GM23338 (cell line): ENCODE measurements around the gene NCL. TPM values are rescaled to one million over a fixed set of nuclear protein-coding genes. Genes with fewer than 3 reads are reported as not detected.

Source experiments
- ATAC-seq: fragments of 200-7000 bp; cut with Tn5 transposase; 3 replicates; pipeline ENCODE4 v1.9.1; 2020
- DNase-seq: peaks from one replicate; pipeline ENCODE4 v3.0.0-alpha.2; 2015; ENCODE audit warnings: low spot score
- H2AFZ ChIP-seq: fragments of 200-600 bp; sonication (generic); 2 replicates; pipeline ENCODE4 v1.8.0; 2016; ENCODE audit warnings: antibody characterized with exemption, mild to moderate bottlenecking, moderate library complexity
- H3F3A ChIP-seq: fragments of 200-600 bp; sonication (generic); replicated peaks from 2 replicates; pipeline ENCODE4 v1.8.0; 2017; ENCODE audit warnings: antibody characterized with exemption, mixed run types, low read depth
- H3K27ac ChIP-seq: fragments of 200-600 bp; sonication (generic); 2 replicates; pipeline ENCODE4 v1.6.1; 2016; ENCODE audit warnings: low read depth
- H3K27me3 ChIP-seq: fragments of 200-600 bp; sonication (generic); 2 replicates; pipeline ENCODE4 v1.8.0; 2016; ENCODE audit warnings: mild to moderate bottlenecking, mixed run types, moderate library complexity; ENCODE audit not compliant: insufficient read depth
- H3K36me3 ChIP-seq: fragments of 200-600 bp; sonication (generic); 2 replicates; pipeline ENCODE4 v1.8.0; 2016; ENCODE audit warnings: mild to moderate bottlenecking; ENCODE audit not compliant: insufficient read depth
- H3K4me1 ChIP-seq: fragments of 200-600 bp; sonication (generic); 2 replicates; pipeline ENCODE4 v1.8.0; 2016; ENCODE audit warnings: mild to moderate bottlenecking, moderate library complexity; ENCODE audit not compliant: insufficient read depth
- H3K4me2 ChIP-seq: fragments of 200-600 bp; sonication (generic); 2 replicates; pipeline ENCODE4 v1.7.1; 2017; ENCODE audit warnings: mixed run types
- H3K4me3 ChIP-seq: fragments of 200-600 bp; sonication (generic); 2 replicates; pipeline ENCODE4 v1.6.1; 2016; ENCODE audit warnings: mixed run types
- H3K79me2 ChIP-seq: fragments of 200-600 bp; sonication (generic); replicated peaks from 2 replicates; pipeline ENCODE4 v1.8.0; 2017; ENCODE audit warnings: mild to moderate bottlenecking; ENCODE audit not compliant: insufficient read depth
- H3K9me2 ChIP-seq: fragments of 200-600 bp; sonication (generic); 2 replicates; pipeline ENCODE4 v1.8.0; 2017; ENCODE audit not compliant: insufficient read depth
- H4K20me1 ChIP-seq: fragments of 200-600 bp; sonication (generic); replicated peaks from 2 replicates; pipeline ENCODE4 v1.8.0; 2017; ENCODE audit warnings: mild to moderate bottlenecking; ENCODE audit not compliant: insufficient read depth
- H3K27ac Mint-ChIP-seq: 2 replicates; pipeline ENCODE4 v1.8.0; 2020; ENCODE audit warnings: inconsistent platforms, mild to moderate bottlenecking, moderate library complexity, mixed read lengths
- H3K27me3 Mint-ChIP-seq: 3 replicates; pipeline ENCODE4 v1.8.0; 2022; ENCODE audit warnings: low read depth, mild to moderate bottlenecking, moderate library complexity, mixed read lengths, inconsistent platforms; ENCODE audit not compliant: insufficient read depth, poor library complexity
- H3K36me3 Mint-ChIP-seq: 3 replicates; pipeline ENCODE4 v1.8.0; 2021; ENCODE audit warnings: low read depth, mild to moderate bottlenecking, inconsistent platforms, moderate library complexity, mixed read lengths
- H3K4me1 Mint-ChIP-seq: 3 replicates; pipeline ENCODE4 v1.8.0; 2020; ENCODE audit warnings: mild to moderate bottlenecking, inconsistent platforms, mixed read lengths
- H3K4me3 Mint-ChIP-seq: 3 replicates; pipeline ENCODE4 v1.8.0; 2021; ENCODE audit warnings: moderate library complexity, mild to moderate bottlenecking, inconsistent platforms, mixed read lengths
- H3K9me3 Mint-ChIP-seq: 3 replicates; pipeline ENCODE4 v1.8.0; 2020; ENCODE audit warnings: moderate library complexity, mild to moderate bottlenecking, inconsistent platforms, mixed read lengths
- CREB1 ChIP-seq: fragments of 250-450 bp; sonication (Bioruptor Pico); IDR thresholded peaks from 2 replicates; pipeline ENCODE4 v1.5.0; 2020; ENCODE audit warnings: low read depth, mild to moderate bottlenecking, moderate library complexity
- EZH2 ChIP-seq: fragments of 200-600 bp; sonication (generic); IDR thresholded peaks from one replicate; pipeline ENCODE4 v1.8.0; 2017; ENCODE audit warnings: antibody characterized with exemption, mild to moderate bottlenecking, low read depth; ENCODE audit not compliant: unreplicated experiment
- EZH2phosphoT487 ChIP-seq: fragments of 200-600 bp; sonication (generic); IDR thresholded peaks from one replicate; pipeline ENCODE4 v1.8.1; 2018; ENCODE audit warnings: antibody characterized with exemption; ENCODE audit not compliant: unreplicated experiment
- JUNB ChIP-seq: IDR thresholded peaks from one replicate; pipeline ENCODE4 v1.6.1; 2016; ENCODE audit warnings: antibody characterized with exemption; ENCODE audit not compliant: unreplicated experiment
- NANOG ChIP-seq: IDR thresholded peaks from 2 replicates; pipeline ENCODE4 v1.6.1; 2016; ENCODE audit warnings: antibody characterized with exemption, borderline replicate concordance
- POLR2AphosphoS5 ChIP-seq: IDR thresholded peaks from 2 replicates; pipeline ENCODE4 v1.6.1; 2016; ENCODE audit warnings: antibody characterized with exemption, low read depth
- STAT1 ChIP-seq: IDR thresholded peaks from one replicate; pipeline ENCODE4 v1.6.1; 2016; ENCODE audit warnings: antibody characterized with exemption; ENCODE audit not compliant: unreplicated experiment
- ZNF114 ChIP-seq: fragments of 250-450 bp; sonication (Bioruptor Pico); IDR thresholded peaks from 2 replicates; pipeline ENCODE4 v1.5.0; 2020; ENCODE audit warnings: mild to moderate bottlenecking, moderate library complexity
- ZNF331 ChIP-seq: fragments of 250-450 bp; sonication (Bioruptor Pico); IDR thresholded peaks from 2 replicates; pipeline ENCODE4 v1.5.0; 2020; ENCODE audit warnings: low read depth, mild to moderate bottlenecking, moderate library complexity
- polyA plus RNA-seq: library from polyadenylated mRNA; unstranded; fragments of >200 nt; fragmentation: Nextera tagmentation; extraction: Ambion mirVana; gene quantifications from 2 replicates; pipeline ENCODE4 v1.2.1, GENCODE V29; 2016
- total RNA-seq: library from RNA; depleted of rRNA; stranded (reverse); fragments of >200 nt; shearing (Covaris generic); gene quantifications from 2 replicates; pipeline ENCODE4 v1.2.3, GENCODE V29; 2014
- TF ChIP-seq, protein P1 (sequence below): IDR thresholded peaks from 2 replicates; pipeline ENCODE4 v1.6.1; 2016; ENCODE audit warnings: antibody characterized with exemption
- TF ChIP-seq, protein P2 (sequence below): fragments of 250-450 bp; sonication (Bioruptor Pico); IDR thresholded peaks from 2 replicates; pipeline ENCODE4 v1.5.0; 2020; ENCODE audit warnings: mild to moderate bottlenecking, moderate library complexity
- TF ChIP-seq, protein P3 (sequence below), 2 experiments: fragments of 200-600 bp in 1 of 2; sonication (generic) in 1 of 2; conservative IDR thresholded peaks; 2 replicates each; pipeline versions ENCODE4 v1.5.1 to v1.6.1; 2016 to 2017; ENCODE audit warnings: antibody characterized with exemption in 2 of 2, low read depth in 2 of 2, mild to moderate bottlenecking in 2 of 2, moderate library complexity in 1 of 2
- TF ChIP-seq, protein P4 (sequence below): IDR thresholded peaks from one replicate; pipeline ENCODE4 v1.6.1; 2018; ENCODE audit warnings: antibody characterized with exemption; ENCODE audit not compliant: unreplicated experiment

The NCL gene
- total and polyA plus RNA-seq, 2 experiments from 2014 or later, result 678 to 2,269 TPM

DNA sequence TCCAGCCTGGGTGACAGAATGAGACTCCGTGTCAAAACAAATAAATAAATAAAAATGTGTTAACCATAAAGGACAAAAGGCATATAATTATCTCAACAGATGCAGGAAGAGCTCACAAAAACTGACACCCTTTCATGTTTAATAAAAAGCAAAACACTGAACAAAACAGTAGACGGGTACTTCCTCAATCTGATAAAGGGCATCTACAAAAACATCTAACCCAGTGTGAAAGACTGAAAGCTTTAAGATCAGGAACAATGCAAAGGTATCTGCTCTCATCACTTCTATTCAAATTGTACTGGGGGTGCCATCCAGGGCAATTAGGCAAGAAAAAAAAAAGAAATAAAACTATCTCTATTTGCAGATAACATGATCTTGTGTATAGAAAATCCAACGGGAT, 11.7 kb upstream of the NCL start:
- Histone ChIP-seq H3K79me2 (no peaks in the 10 kb centered on the region), H2AFZ (no peak overlapping the region), H3K27ac (no peak overlapping the region), H3F3A (no peaks in the 10 kb centered on the region), H3K4me1 (no peaks in the 10 kb centered on the region), H3K36me3 (no peaks in the 10 kb centered on the region), H3K4me3 (no peak overlapping the region), H3K9me2 (no peaks in the 10 kb centered on the region), H4K20me1 (no peaks in the 10 kb centered on the region), H3K4me2 (no peak overlapping the region), H3K27me3 (no peaks in the 10 kb centered on the region)
- TF ChIP-seq, protein P1, sequence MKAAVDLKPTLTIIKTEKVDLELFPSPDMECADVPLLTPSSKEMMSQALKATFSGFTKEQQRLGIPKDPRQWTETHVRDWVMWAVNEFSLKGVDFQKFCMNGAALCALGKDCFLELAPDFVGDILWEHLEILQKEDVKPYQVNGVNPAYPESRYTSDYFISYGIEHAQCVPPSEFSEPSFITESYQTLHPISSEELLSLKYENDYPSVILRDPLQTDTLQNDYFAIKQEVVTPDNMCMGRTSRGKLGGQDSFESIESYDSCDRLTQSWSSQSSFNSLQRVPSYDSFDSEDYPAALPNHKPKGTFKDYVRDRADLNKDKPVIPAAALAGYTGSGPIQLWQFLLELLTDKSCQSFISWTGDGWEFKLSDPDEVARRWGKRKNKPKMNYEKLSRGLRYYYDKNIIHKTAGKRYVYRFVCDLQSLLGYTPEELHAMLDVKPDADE, result no peak
- TF ChIP-seq, protein P2, sequence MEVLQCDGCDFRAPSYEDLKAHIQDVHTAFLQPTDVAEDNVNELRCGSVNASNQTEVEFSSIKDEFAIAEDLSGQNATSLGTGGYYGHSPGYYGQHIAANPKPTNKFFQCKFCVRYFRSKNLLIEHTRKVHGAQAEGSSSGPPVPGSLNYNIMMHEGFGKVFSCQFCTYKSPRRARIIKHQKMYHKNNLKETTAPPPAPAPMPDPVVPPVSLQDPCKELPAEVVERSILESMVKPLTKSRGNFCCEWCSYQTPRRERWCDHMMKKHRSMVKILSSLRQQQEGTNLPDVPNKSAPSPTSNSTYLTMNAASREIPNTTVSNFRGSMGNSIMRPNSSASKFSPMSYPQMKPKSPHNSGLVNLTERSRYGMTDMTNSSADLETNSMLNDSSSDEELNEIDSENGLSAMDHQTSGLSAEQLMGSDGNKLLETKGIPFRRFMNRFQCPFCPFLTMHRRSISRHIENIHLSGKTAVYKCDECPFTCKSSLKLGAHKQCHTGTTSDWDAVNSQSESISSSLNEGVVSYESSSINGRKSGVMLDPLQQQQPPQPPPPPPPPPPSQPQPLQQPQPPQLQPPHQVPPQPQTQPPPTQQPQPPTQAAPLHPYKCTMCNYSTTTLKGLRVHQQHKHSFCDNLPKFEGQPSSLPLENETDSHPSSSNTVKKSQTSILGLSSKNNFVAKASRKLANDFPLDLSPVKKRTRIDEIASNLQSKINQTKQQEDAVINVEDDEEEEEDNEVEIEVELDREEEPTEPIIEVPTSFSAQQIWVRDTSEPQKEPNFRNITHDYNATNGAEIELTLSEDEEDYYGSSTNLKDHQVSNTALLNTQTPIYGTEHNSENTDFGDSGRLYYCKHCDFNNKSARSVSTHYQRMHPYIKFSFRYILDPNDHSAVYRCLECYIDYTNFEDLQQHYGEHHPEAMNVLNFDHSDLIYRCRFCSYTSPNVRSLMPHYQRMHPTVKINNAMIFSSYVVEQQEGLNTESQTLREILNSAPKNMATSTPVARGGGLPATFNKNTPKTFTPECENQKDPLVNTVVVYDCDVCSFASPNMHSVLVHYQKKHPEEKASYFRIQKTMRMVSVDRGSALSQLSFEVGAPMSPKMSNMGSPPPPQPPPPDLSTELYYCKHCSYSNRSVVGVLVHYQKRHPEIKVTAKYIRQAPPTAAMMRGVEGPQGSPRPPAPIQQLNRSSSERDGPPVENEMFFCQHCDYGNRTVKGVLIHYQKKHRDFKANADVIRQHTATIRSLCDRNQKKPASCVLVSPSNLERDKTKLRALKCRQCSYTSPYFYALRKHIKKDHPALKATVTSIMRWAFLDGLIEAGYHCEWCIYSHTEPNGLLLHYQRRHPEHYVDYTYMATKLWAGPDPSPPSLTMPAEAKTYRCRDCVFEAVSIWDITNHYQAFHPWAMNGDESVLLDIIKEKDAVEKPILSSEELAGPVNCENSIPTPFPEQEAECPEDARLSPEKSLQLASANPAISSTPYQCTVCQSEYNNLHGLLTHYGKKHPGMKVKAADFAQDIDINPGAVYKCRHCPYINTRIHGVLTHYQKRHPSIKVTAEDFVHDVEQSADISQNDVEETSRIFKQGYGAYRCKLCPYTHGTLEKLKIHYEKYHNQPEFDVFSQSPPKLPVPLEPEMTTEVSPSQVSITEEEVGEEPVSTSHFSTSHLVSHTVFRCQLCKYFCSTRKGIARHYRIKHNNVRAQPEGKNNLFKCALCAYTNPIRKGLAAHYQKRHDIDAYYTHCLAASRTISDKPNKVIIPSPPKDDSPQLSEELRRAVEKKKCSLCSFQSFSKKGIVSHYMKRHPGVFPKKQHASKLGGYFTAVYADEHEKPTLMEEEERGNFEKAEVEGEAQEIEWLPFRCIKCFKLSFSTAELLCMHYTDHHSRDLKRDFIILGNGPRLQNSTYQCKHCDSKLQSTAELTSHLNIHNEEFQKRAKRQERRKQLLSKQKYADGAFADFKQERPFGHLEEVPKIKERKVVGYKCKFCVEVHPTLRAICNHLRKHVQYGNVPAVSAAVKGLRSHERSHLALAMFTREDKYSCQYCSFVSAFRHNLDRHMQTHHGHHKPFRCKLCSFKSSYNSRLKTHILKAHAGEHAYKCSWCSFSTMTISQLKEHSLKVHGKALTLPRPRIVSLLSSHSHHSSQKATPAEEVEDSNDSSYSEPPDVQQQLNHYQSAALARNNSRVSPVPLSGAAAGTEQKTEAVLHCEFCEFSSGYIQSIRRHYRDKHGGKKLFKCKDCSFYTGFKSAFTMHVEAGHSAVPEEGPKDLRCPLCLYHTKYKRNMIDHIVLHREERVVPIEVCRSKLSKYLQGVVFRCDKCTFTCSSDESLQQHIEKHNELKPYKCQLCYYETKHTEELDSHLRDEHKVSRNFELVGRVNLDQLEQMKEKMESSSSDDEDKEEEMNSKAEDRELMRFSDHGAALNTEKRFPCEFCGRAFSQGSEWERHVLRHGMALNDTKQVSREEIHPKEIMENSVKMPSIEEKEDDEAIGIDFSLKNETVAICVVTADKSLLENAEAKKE (CRISPR knock-in tag), result no peak
- TF ChIP-seq CREB1 (CRISPR knock-in tag), result no peak
- TF ChIP-seq, protein P3, sequence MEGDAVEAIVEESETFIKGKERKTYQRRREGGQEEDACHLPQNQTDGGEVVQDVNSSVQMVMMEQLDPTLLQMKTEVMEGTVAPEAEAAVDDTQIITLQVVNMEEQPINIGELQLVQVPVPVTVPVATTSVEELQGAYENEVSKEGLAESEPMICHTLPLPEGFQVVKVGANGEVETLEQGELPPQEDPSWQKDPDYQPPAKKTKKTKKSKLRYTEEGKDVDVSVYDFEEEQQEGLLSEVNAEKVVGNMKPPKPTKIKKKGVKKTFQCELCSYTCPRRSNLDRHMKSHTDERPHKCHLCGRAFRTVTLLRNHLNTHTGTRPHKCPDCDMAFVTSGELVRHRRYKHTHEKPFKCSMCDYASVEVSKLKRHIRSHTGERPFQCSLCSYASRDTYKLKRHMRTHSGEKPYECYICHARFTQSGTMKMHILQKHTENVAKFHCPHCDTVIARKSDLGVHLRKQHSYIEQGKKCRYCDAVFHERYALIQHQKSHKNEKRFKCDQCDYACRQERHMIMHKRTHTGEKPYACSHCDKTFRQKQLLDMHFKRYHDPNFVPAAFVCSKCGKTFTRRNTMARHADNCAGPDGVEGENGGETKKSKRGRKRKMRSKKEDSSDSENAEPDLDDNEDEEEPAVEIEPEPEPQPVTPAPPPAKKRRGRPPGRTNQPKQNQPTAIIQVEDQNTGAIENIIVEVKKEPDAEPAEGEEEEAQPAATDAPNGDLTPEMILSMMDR (conservative IDR thresholded peaks at IDR 0.05; ENCODE audit: low read depth in 2 of 2), result no peak
- no peak for TF ChIP-seq EZH2
- no peak for TF ChIP-seq JUNB
- no peak for TF ChIP-seq NANOG
- TF ChIP-seq EZH2phosphoT487, result no peak
- no peak for TF ChIP-seq ZNF114 (CRISPR knock-in tag)
- no peak for TF ChIP-seq POLR2AphosphoS5
- TF ChIP-seq ZNF331 (CRISPR knock-in tag), result no peak
- TF ChIP-seq STAT1, result no peak
- TF ChIP-seq, protein P4, sequence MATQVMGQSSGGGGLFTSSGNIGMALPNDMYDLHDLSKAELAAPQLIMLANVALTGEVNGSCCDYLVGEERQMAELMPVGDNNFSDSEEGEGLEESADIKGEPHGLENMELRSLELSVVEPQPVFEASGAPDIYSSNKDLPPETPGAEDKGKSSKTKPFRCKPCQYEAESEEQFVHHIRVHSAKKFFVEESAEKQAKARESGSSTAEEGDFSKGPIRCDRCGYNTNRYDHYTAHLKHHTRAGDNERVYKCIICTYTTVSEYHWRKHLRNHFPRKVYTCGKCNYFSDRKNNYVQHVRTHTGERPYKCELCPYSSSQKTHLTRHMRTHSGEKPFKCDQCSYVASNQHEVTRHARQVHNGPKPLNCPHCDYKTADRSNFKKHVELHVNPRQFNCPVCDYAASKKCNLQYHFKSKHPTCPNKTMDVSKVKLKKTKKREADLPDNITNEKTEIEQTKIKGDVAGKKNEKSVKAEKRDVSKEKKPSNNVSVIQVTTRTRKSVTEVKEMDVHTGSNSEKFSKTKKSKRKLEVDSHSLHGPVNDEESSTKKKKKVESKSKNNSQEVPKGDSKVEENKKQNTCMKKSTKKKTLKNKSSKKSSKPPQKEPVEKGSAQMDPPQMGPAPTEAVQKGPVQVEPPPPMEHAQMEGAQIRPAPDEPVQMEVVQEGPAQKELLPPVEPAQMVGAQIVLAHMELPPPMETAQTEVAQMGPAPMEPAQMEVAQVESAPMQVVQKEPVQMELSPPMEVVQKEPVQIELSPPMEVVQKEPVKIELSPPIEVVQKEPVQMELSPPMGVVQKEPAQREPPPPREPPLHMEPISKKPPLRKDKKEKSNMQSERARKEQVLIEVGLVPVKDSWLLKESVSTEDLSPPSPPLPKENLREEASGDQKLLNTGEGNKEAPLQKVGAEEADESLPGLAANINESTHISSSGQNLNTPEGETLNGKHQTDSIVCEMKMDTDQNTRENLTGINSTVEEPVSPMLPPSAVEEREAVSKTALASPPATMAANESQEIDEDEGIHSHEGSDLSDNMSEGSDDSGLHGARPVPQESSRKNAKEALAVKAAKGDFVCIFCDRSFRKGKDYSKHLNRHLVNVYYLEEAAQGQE, result no peak
- DNase-seq (no peak), ATAC-seq (no peak)
- no peaks in the 10 kb centered on the region for H3K36me3 Mint-ChIP-seq
- H3K4me1 Mint-ChIP-seq, result peaks cover 3% of the 10 kb centered on the region; the same call in 1 of the 3 replicates
- no peak overlapping the region for H3K4me3 Mint-ChIP-seq
- no peaks in the 10 kb centered on the region for H3K9me3 Mint-ChIP-seq
- peaks cover 7% of the 10 kb centered on the region for H3K27me3 Mint-ChIP-seq
- no peak overlapping the region for H3K27ac Mint-ChIP-seq
